ENCODE measurements around the gene KCNH2. TPM values are rescaled to one million over a fixed set of nuclear protein-coding genes. Genes with fewer than 3 reads are reported as not detected.

KCNH2 gene
- total and polyA plus RNA-seq, 2 of the 8 experiments (the other 6 are each of a cell fraction or from before 2014, with no cell fraction given), result 8.0 to 15.0 TPM

GRCh38 chr7:150940431-150941102, 37.6 kb downstream of the KCNH2 start:
- no peak overlapping the region for H3K4me2 ChIP-seq (ENCODE audit: insufficient read depth in 1 of 2, low read depth in 2 of 2, low read length in 2 of 2)
- no peak overlapping the region for H2AFZ ChIP-seq (ENCODE audit: low read length)
- H3K18ac ChIP-seq (ENCODE audit: extremely low read depth, low read length), result no peak overlapping the region
- H3K23ac ChIP-seq (ENCODE audit: insufficient read length), result no peak overlapping the region
- no peak overlapping the region for H3K27ac ChIP-seq (ENCODE audit: low read depth, low read length)
- H4K5ac ChIP-seq (ENCODE audit: insufficient read length, low read depth, low read length), result no peak overlapping the region
- H2BK20ac ChIP-seq (ENCODE audit: low read length), result no peak overlapping the region
- no peak overlapping the region for H2AK5ac ChIP-seq (ENCODE audit: low read depth, low read length)
- peaks cover 0 to 2% (median 0%) of the 10 kb centered on the region in 4 experiments; a peak in 2 of 7 replicates for H3K27me3 ChIP-seq (replicated peaks in 1 of 4; ENCODE audit: control insufficient read depth in 3 of 4, extremely low read depth in 1 of 4, insufficient read depth in 3 of 4, low read length in 3 of 4)
- H3K56ac ChIP-seq (replicated peaks; ENCODE audit: insufficient read length, low read depth, low read length), result no peak overlapping the region
- H3K14ac ChIP-seq (ENCODE audit: insufficient read length), result no peak overlapping the region
- CTCF ChIA-PET (ENCODE audit: partially characterized antibody), result interaction anchor here (1.1 to 1.7 kb wide), 3 partner anchors 9 to 64 kb away, joined by 3 to 4 read pairs (median 3); no protein-coding TSS in a partner anchor
- H2BK5ac ChIP-seq (ENCODE audit: low read depth, low read length), result no peak overlapping the region
- no peak overlapping the region for H2BK120ac ChIP-seq (replicated peaks; ENCODE audit: low read depth, low read length)
- no peaks in the 10 kb centered on the region for H3K36me3 ChIP-seq (ENCODE audit: control insufficient read depth in 2 of 4, insufficient read depth in 4 of 4, low read length in 3 of 4)
- POLR2A ChIA-PET (ENCODE audit: partially characterized antibody), result interaction anchor here (0.5 to 1.2 kb wide), 2 partner anchors 8 to 155 kb away, joined by 3 to 4 read pairs; no protein-coding TSS in a partner anchor
- no peak overlapping the region for H2BK15ac ChIP-seq (ENCODE audit: low read length)
- FAIRE-seq (no peak), DNase-seq (ENCODE audit: low read depth in 1 of 2, low spot score in 2 of 2) (no peak)
- H4K8ac ChIP-seq (ENCODE audit: extremely low read depth, insufficient read depth, low read length), result no peak overlapping the region
- H3K4ac ChIP-seq (replicated peaks; ENCODE audit: insufficient read length, low read depth, low read length), result no peak overlapping the region
- no peaks in the 10 kb centered on the region for H3K23me2 ChIP-seq (ENCODE audit: low read depth, low read length)
- no peak overlapping the region for H3K4me3 ChIP-seq (ENCODE audit: extremely low read depth in 1 of 4, insufficient read depth in 2 of 4, low read depth in 3 of 4, low read length in 4 of 4)
- 85% methylated on average over 11 of the region's 11 CpGs; no CpG with 5 or more reads in 1 of the 2 experiments for WGBS, 2 experiments (ENCODE audit: extremely low coverage in 1 of 2, insufficient coverage in 1 of 2, insufficient read length in 1 of 2, insufficient replicate concordance in 2 of 2, low coverage in 1 of 2, low lambda C conversion rate in 2 of 2, missing lambda C conversion rate in 1 of 2)
- H3K9me3 ChIP-seq (ENCODE audit: insufficient read depth in 2 of 2, low read depth in 1 of 2, low read length in 1 of 2), result no peaks in the 10 kb centered on the region
- no peaks in the 10 kb centered on the region for H3K79me1 ChIP-seq (ENCODE audit: low read depth, low read length)
- no peak overlapping the region for H2BK12ac ChIP-seq (ENCODE audit: low read depth, low read length)
- H3K9ac ChIP-seq (replicated peaks in 1 of 4; ENCODE audit: extremely low read depth in 1 of 4, low read depth in 3 of 4, low read length in 3 of 4), result no peak overlapping the region
- peaks cover 0 to 3% of the 10 kb centered on the region in 2 experiments for H4K20me1 ChIP-seq (replicated peaks in 1 of 2; ENCODE audit: control insufficient read depth in 1 of 2, insufficient read depth in 2 of 2, low read length in 2 of 2)
- no peaks in the 10 kb centered on the region for H3K79me2 ChIP-seq (ENCODE audit: control insufficient read depth in 1 of 2, insufficient read depth in 2 of 2, low read length in 2 of 2)
- peaks cover 0 to 14% (median 8%) of the 10 kb centered on the region in 4 experiments; a peak in 5 of 7 replicates for H3K4me1 ChIP-seq (replicated peaks in 1 of 4; ENCODE audit: control insufficient read depth in 3 of 4, insufficient read depth in 4 of 4, low read length in 3 of 4)
- H4K91ac ChIP-seq (replicated peaks; ENCODE audit: insufficient read length, low read length), result no peak overlapping the region
- TF ChIP-seq CHD1 (IDR thresholded peaks at IDR 0.05; ENCODE audit: low read depth, low read length) (no peak), BACH1 (IDR thresholded peaks at IDR 0.05; ENCODE audit: low read length) (no peak), ZNF274 (IDR thresholded peaks at IDR 0.05; ENCODE audit: borderline replicate concordance, extremely low read depth, low read length) (no peak), RNF2 (IDR thresholded peaks at IDR 0.05; ENCODE audit: borderline replicate concordance, low read depth, low read length, missing control alignments, poor library complexity, severe bottlenecking) (no peak), TAF7 (optimal IDR thresholded peaks at IDR 0.05; ENCODE audit: borderline replicate concordance, low read depth, low read length) (no peak), YY1 (IDR thresholded peaks at IDR 0.05; ENCODE audit: low read depth, low read length) (no peak), CREB1 (IDR thresholded peaks at IDR 0.05) (no peak), BCL11A (IDR thresholded peaks at IDR 0.05; ENCODE audit: low read depth in 2 of 2, low read length in 2 of 2) (no peak), SP1 (IDR thresholded peaks at IDR 0.05; ENCODE audit: low read depth, low read length) (no peak), JUND (IDR thresholded peaks at IDR 0.05; ENCODE audit: low read length) (no peak), POLR2AphosphoS5 (IDR thresholded peaks at IDR 0.05; ENCODE audit: low read depth, low read length) (no peak), CHD2 (IDR thresholded peaks at IDR 0.05; ENCODE audit: low read length) (no peak), EGR1 (IDR thresholded peaks at IDR 0.05; ENCODE audit: borderline replicate concordance, low read depth, low read length) (no peak), HDAC2 (IDR thresholded peaks at IDR 0.05; ENCODE audit: borderline replicate concordance in 1 of 2, low read depth in 2 of 2, low read length in 2 of 2) (no peak)

Data from H1 (cell line).